C4-2B (cell line): ENCODE measurements around the gene NFYA.

Source experiments
- H3K27ac ChIP-seq: fragments of 450-650 bp; 2 replicates; pipeline ENCODE4 v1.5.1; 2017
- ZFX ChIP-seq: fragments of 450-650 bp; IDR thresholded peaks from 2 replicates; pipeline ENCODE4 v1.6.1; 2017
- TF ChIP-seq, protein P1 (sequence below): fragments of 450-650 bp; conservative IDR thresholded peaks from 2 replicates; pipeline ENCODE4 v1.5.1; 2017; ENCODE audit warnings: mild to moderate bottlenecking

NFYA gene

DNA sequence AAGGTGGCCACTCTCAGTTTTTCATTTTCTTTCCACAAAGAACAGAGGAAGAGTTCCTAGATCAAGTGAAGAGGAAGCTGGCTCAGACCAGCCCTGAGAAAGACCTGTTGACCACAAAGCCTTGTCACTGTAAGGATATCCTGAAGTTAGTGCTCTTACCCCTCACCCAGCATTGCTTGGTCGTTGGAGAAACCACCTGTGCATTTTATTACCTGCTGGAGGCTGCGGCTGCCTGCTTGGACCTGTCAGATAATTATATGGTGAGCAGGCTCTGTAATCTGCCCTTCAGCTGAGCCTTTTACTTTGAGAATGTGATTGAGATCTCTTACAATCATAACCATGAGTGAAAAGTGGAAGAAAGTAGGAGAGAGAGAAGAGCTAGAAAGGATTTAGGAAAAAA lies 59.5 kb downstream of the NFYA start:
- no peak overlapping the region for H3K27ac ChIP-seq
- no peak for TF ChIP-seq ZFX
- TF ChIP-seq, protein P1, sequence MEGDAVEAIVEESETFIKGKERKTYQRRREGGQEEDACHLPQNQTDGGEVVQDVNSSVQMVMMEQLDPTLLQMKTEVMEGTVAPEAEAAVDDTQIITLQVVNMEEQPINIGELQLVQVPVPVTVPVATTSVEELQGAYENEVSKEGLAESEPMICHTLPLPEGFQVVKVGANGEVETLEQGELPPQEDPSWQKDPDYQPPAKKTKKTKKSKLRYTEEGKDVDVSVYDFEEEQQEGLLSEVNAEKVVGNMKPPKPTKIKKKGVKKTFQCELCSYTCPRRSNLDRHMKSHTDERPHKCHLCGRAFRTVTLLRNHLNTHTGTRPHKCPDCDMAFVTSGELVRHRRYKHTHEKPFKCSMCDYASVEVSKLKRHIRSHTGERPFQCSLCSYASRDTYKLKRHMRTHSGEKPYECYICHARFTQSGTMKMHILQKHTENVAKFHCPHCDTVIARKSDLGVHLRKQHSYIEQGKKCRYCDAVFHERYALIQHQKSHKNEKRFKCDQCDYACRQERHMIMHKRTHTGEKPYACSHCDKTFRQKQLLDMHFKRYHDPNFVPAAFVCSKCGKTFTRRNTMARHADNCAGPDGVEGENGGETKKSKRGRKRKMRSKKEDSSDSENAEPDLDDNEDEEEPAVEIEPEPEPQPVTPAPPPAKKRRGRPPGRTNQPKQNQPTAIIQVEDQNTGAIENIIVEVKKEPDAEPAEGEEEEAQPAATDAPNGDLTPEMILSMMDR: no peak

- TF ChIP-seq, protein P1: no peak
- no peak for TF ChIP-seq ZFX
These were observed 62.5 kb downstream of the NFYA start for GRCh38 chr6:41135062-41135832.

DNA sequence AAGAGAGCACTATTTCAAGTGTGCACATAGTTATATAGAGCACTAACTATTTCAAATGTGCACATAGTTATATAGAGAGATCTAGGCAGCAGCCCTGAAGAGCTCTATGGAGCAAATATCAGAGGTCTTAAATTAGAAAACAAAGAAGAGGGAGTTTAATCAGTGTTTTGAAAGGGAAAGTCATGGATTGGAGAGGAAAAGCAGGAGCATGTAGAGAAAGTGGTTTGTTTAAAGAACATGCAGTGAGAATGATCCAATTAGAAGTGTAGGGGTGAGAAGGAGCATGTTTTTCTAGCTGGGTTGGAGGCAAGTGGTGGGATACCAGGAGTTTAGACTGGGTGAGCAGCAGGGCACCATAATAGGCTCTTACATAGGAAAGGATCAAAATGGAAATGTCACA lies 64.1 kb downstream of the NFYA start:
- H3K27ac ChIP-seq: no peak overlapping the region
- TF ChIP-seq ZFX: no peak
- TF ChIP-seq, protein P1: no peak

More at GRCh38 chr6:41135062-41135832, 62.5 kb downstream of the NFYA start:
- H3K27ac ChIP-seq: no peak overlapping the region

- TF ChIP-seq, protein P1: no peak
- TF ChIP-seq ZFX: no peak
- H3K27ac ChIP-seq: no peak overlapping the region
These were observed 75.1 kb downstream of the NFYA start for GRCh38 chr6:41147917-41148316.
